Measurements from ENCODE around the gene TXNL4A. TPM values are rescaled to one million over a fixed set of nuclear protein-coding genes. Genes with fewer than 3 reads are reported as not detected.

Gene TXNL4A
- total RNA-seq, 6 experiments from 2014 or later = 18.5 to 53.9 (median 37.8) TPM

DNA sequence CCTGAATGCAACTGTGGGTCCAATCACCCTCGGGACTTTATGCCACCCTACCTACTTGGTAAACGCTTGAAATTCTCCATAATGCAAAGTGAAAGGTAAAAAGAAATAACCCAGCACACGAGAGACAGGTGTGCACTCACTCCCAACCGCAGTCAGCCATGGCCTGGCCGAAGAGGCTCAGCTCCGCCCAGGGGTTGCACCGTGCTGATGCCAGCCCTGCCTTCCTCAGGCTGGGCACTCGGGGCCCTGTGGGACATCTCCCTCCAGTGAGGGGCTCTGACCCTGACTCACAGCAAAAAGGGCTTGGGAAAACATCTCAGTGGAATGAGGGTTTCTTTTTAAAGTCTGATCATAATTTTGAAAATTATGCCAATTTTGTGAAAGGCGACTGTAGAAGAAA lies 50.2 kb downstream of the TXNL4A start:
- H3K4me3 ChIP-seq = no peak overlapping the region
- no peaks in the 10 kb centered on the region for H3K9me3 ChIP-seq
- intact Hi-C loops (cut with DNase I) = no loop called here
- H3K27me3 ChIP-seq = no peaks in the 10 kb centered on the region
- WGBS (ENCODE audit: insufficient coverage, low coverage, low lambda C conversion rate, missing lambda C conversion rate) = 45% methylated on average over 9 of the region's 9 CpGs
- ATAC-seq (no peak), DNase-seq (peak; percentile 38 to 55 (median 55))
- peaks cover 0 to 26% (median 7%) of the 10 kb centered on the region in 4 donors for H3K36me3 ChIP-seq
- peak overlapping the region in 2 of 3 donors; percentile 73 to 93 for H3K27ac ChIP-seq
- no peak for TF ChIP-seq POLR2A (IDR thresholded peaks at IDR 0.05)
- TF ChIP-seq, protein P1, sequence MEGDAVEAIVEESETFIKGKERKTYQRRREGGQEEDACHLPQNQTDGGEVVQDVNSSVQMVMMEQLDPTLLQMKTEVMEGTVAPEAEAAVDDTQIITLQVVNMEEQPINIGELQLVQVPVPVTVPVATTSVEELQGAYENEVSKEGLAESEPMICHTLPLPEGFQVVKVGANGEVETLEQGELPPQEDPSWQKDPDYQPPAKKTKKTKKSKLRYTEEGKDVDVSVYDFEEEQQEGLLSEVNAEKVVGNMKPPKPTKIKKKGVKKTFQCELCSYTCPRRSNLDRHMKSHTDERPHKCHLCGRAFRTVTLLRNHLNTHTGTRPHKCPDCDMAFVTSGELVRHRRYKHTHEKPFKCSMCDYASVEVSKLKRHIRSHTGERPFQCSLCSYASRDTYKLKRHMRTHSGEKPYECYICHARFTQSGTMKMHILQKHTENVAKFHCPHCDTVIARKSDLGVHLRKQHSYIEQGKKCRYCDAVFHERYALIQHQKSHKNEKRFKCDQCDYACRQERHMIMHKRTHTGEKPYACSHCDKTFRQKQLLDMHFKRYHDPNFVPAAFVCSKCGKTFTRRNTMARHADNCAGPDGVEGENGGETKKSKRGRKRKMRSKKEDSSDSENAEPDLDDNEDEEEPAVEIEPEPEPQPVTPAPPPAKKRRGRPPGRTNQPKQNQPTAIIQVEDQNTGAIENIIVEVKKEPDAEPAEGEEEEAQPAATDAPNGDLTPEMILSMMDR (IDR thresholded peaks at IDR 0.05) = no peak
- peaks cover 2 to 95% (median 43%) of the 10 kb centered on the region in 4 donors for H3K4me1 ChIP-seq

DNA sequence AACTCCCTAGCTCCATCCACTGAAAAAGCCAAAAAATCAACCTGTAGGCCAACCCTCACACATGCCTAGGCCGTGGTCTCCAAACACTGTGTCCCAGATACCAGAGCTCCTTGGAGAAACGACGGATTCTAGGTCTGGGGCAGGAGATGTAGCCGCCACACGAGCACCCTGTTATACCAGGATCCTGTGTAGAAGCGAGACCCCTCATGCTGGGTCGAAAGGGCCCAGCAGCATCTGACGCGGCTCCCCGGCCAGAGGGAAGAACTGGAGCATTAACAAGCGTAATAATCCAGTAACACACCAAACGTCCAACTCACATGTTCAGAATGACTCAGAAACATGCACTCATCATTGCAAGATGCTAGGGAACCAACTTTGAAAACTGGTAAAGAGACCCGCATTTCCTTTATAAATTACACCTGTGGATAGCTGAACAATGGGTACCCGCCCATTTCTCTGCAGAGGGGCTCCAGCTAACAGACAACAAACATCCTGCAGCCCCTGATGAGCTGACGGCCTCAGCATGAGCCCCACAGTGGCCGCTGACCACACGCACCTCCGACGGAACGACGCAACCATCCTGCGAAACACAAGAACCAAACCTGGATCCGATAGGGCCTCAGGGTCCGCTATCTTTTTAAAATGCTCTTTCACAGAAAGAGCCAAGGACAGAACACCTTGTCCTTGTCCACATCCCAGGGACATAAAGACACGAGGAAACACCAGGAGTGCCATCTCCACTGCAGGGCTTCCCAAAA lies 51.1 kb downstream of the TXNL4A start:
- H3K27ac ChIP-seq = peak overlapping the region; percentile 33 to 93 (median 73)
- no peak for ATAC-seq
- peak in 2 of 3 donors; percentile 8 to 35 for DNase-seq
- H3K27me3 ChIP-seq = no peaks in the 10 kb centered on the region
- peaks cover 2 to 87% (median 39%) of the 10 kb centered on the region in 4 donors for H3K4me1 ChIP-seq
- peaks cover 0 to 17% (median 4%) of the 10 kb centered on the region in 4 donors for H3K36me3 ChIP-seq
- H3K4me3 ChIP-seq = peak overlapping the region in 2 of 3 donors; percentile 4 to 24
- intact Hi-C loops (cut with DNase I) = no loop called here
- no peaks in the 10 kb centered on the region for H3K9me3 ChIP-seq
- WGBS (ENCODE audit: insufficient coverage, low coverage, low lambda C conversion rate, missing lambda C conversion rate) = 83% methylated on average over 13 of the region's 25 CpGs
- TF ChIP-seq, protein P1 (IDR thresholded peaks at IDR 0.05) = no peak
- TF ChIP-seq POLR2A (IDR thresholded peaks at IDR 0.05) = no peak

DNA sequence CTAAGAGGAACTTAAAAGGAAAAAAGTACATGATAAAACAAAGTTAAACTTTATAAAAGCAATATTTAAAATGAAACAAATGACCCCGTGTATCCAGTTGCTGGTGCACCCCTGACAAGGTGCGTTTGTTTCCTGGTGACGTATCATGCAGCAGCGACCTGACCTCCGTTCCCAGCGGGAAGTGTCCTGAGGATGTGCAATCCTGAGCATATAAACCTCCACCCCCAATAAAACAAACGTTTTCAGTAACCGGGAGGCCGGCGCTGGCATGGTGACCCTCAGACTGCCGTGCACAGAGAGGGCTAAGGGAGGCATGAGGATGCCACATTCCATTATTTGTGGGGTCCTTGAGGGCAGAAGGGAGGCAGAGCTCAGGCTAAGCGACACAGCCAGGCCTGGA lies 51.7 kb downstream of the TXNL4A start:
- no peaks in the 10 kb centered on the region for H3K9me3 ChIP-seq
- no peaks in the 10 kb centered on the region for H3K27me3 ChIP-seq
- intact Hi-C loops (cut with DNase I) = no loop called here
- H3K4me3 ChIP-seq = peak overlapping the region in 2 of 3 donors; percentile 4 to 24
- 30% methylated on average over 10 of the region's 12 CpGs for WGBS (ENCODE audit: insufficient coverage, low coverage, low lambda C conversion rate, missing lambda C conversion rate)
- ATAC-seq (peak; percentile 36 to 58 (median 42)), DNase-seq (peak; percentile 77 to 90 (median 90))
- H3K36me3 ChIP-seq = peaks cover 0 to 12% (median 3%) of the 10 kb centered on the region in 4 donors
- H3K4me1 ChIP-seq = peaks cover 2 to 81% (median 36%) of the 10 kb centered on the region in 4 donors
- TF ChIP-seq POLR2A (IDR thresholded peaks at IDR 0.05) = peak; percentile 42
- TF ChIP-seq, protein P1 (IDR thresholded peaks at IDR 0.05) = no peak
- peak overlapping the region; percentile 72 to 93 (median 73) for H3K27ac ChIP-seq

DNA sequence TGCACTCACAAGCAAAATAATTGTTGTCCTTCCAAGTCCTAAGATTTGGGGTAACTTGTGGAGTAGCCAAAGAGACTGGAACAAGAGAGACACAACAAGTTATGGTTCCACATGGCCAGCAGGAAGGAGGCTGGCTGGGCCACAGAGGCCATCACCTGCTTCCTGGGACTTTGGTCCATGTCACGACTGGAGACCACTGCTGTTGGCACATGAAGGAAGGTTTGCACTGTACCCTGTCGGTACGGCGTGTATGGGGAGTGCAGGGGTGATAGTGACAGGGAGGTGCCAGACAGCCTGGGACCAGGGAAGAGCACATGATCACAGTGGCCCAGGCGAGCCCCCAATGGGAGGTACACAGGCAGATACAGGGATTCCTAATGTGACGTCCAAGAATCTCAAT lies 52.4 kb downstream of the TXNL4A start:
- no peak for ATAC-seq
- Histone ChIP-seq H3K27me3 (no peaks in the 10 kb centered on the region), H3K36me3 (peaks cover 0 to 5% (median 3%) of the 10 kb centered on the region in 4 donors), H3K4me3 (no peak overlapping the region), H3K9me3 (no peaks in the 10 kb centered on the region), H3K27ac (peak overlapping the region; percentile 72 to 93 (median 73)), H3K4me1 (peaks cover 2 to 73% (median 33%) of the 10 kb centered on the region in 4 donors)
- intact Hi-C loops (cut with DNase I) = no loop called here
- TF ChIP-seq POLR2A (IDR thresholded peaks at IDR 0.05) = no peak
- 19% methylated on average over 5 of the region's 6 CpGs for WGBS (ENCODE audit: insufficient coverage, low coverage, low lambda C conversion rate, missing lambda C conversion rate)
- DNase-seq = peak in 1 of 3 donors; percentile 33

DNA sequence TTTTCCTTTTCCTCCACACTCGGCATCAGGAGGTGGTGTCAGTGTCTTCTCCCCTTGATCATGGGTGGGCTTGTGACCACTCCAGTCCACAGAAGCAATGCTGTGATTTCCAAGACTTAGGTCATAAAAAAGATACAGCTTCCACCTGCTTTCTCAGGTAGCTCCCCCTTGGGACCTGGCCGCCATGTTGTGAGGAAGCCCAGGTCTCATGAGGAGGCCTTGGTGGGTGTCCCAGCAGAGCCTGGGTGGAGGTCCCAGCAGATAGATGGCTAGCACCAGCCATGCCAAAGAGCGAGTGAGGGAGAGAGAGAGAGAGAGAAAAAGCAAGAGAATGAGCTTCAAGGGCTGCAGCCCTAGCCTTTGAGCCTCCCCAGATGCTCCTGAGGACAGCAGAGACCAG lies 52.9 kb downstream of the TXNL4A start:
- ATAC-seq = no peak
- 86% methylated on average over 1 of the region's 3 CpGs for WGBS (ENCODE audit: insufficient coverage, low coverage, low lambda C conversion rate, missing lambda C conversion rate)
- Histone ChIP-seq H3K27me3 (no peaks in the 10 kb centered on the region), H3K36me3 (peaks cover 0 to 4% (median 3%) of the 10 kb centered on the region in 4 donors), H3K27ac (peak overlapping the region; percentile 72 to 93 (median 73)), H3K4me3 (no peak overlapping the region), H3K4me1 (peaks cover 2 to 69% (median 31%) of the 10 kb centered on the region in 4 donors), H3K9me3 (no peaks in the 10 kb centered on the region)
- TF ChIP-seq, protein P1 (IDR thresholded peaks at IDR 0.05) = no peak
- no peak for TF ChIP-seq POLR2A (IDR thresholded peaks at IDR 0.05)
- peak in 2 of 3 donors; percentile 22 to 37 for DNase-seq
- intact Hi-C loops (cut with DNase I) = no loop called here

Measured in right lobe of liver (tissue), 6 donors.